GM19239 (cell line): ENCODE measurements around the gene PMP22.

Experiments used
- DNase-seq: peaks from one replicate; pipeline ENCODE4 v3.0.0; 2011; ENCODE audit warnings: low spot score; ENCODE audit not compliant: insufficient read length
- FAIRE-seq: peaks from 2 replicates; lab custom pipeline; 2011; peaks lifted over from hg19 to GRCh38; lab: Jason Lieb, UNC

The PMP22 gene

GRCh38 chr17:15265131-15265530, at the start of gene PMP22:
Gene PMP22, minus strand, starts transcription at chr17:15265326. Its CDS starts 4,599 bp downstream, at chr17:15260727.
- no peak for DNase-seq
- no peak for FAIRE-seq

- no peak for FAIRE-seq
- DNase-seq = no peak
Measured at GRCh38 chr17:15311996-15312395, 46.9 kb upstream of the PMP22 start.

- DNase-seq (no peak), FAIRE-seq (no peak)
Measured at GRCh38 chr17:15309793-15310192, 44.7 kb upstream of the PMP22 start.

GRCh38 chr17:15309236-15309635, 44.1 kb upstream of the PMP22 start:
- FAIRE-seq (no peak), DNase-seq (no peak)

DNA sequence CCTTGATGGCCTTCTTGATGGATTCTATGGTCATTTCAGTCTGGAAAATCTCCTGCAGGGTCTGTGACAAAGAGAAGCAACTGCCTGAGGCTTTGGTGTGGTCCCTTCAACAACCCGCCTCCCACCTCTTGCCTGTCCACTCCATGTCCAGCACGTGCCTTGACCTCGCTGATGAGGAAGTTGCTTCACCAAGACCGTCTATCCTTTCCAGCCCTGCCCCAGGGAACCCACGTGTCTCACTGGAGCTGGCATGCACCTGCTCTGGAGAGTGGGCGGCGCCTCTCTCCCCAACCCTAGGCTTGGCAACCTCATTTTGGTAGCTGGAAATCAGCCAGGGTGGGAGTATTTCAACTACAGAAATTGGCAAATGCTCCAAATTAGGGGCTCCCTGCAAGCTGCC, 43.6 kb upstream of the PMP22 start:
- FAIRE-seq (no peak), DNase-seq (no peak)

DNA sequence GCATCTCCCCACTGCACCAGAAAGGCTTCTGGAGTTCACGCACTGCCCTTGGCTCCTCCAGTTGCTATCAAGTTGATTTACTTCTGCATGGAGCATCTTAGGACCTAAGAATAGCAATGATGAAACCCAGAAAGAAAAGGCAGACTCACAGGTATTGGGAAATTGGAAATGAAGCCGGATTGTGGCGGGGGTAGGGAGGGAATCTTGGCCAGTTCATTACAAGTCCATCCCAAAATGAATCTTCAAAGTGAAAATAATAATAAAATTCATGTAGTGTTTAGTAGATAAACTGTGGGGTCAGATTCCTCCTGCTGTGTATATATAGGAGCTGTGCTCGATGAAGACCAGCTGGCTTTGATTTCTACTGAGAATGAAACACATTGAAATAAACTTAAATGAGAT, 42.6 kb upstream of the PMP22 start:
- FAIRE-seq = no peak

DNA sequence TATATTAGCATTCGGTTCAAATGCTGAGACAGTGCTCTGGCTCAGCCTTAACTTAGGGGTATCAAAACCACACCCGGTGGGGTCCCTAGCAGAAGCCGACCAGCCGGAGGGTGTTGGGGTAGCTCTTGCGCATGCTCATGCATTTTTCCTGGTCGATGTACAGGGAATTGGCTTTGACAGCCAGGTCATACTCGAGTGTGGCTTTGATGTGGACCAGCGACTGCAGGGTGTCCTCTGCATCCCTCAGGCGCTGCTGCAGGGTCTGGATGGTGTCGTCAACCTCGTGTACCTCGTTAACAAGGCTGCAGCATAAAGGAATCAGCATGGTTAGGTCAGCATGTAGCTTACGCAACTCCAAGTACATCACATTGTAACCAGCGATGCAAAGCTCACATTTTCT, 38.7 kb upstream of the PMP22 start:
- DNase-seq = no peak
- no peak for FAIRE-seq

More for the DNA sequence above, 42.6 kb upstream of the PMP22 start:
- no peak for DNase-seq

DNA sequence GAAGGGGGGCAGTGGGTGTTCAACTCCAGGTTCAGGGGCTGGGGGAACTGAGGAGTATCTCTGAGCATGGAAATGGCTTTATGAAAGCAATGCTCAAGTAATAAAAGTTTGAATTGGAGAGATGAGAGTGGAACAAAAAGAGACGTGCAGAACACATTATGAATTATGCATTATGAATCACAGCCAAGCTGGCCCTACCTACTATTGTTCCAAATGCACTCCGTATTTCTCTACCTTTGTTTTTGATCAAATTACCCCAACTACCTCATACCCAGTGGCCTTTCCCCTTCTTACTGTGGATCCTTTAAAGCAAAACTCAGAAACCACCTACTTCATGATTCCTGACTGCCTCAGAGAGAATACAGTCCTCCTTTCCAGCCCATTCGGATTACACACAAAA, 38.1 kb upstream of the PMP22 start:
- FAIRE-seq (no peak), DNase-seq (no peak)

DNA sequence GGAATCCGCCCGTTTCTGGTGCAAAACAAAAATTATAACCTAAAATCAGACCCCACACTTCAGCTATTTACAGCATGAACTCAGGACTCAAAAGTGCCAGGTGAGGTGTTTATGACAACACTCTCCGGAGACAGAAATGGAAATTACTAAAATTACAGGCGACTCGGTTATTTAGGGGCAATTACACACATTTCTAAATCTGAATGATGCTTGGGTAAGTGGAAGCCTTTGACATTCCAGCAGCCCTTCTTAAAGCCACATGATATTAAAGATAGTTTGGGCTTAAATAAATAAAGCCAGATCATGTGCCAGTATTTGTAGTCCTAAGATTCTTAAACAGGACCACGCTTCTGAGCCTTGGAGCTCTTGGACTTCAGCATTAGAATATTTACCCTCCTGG, 36.7 kb upstream of the PMP22 start:
- FAIRE-seq (no peak), DNase-seq (no peak)

DNA sequence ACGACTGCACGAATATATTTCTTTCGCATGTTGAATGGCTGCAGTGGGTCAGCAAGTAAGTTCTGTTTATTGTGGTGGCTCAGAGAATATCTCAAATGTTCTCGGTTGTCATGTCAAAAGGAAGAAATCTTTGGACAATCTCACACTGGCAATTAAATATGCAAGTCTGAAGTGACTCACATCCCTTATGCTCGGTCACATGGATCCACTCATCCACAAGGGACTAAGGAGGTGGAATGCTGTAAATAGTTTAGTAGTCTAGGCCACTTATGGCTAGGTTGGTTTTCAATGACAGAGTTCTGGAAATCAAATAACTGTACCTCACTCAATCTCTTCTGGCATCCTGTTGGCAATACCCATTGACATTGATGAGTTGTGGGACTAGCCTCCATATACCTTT, 33.0 kb upstream of the PMP22 start:
- FAIRE-seq = no peak

GRCh38 chr17:15293558-15293957, 28.4 kb upstream of the PMP22 start:
- no peak for DNase-seq
- no peak for FAIRE-seq

More for the DNA sequence above, 33.0 kb upstream of the PMP22 start:
- DNase-seq = no peak

- FAIRE-seq (no peak), DNase-seq (no peak)
Measured at GRCh38 chr17:15291674-15292361, 26.7 kb upstream of the PMP22 start.

DNA sequence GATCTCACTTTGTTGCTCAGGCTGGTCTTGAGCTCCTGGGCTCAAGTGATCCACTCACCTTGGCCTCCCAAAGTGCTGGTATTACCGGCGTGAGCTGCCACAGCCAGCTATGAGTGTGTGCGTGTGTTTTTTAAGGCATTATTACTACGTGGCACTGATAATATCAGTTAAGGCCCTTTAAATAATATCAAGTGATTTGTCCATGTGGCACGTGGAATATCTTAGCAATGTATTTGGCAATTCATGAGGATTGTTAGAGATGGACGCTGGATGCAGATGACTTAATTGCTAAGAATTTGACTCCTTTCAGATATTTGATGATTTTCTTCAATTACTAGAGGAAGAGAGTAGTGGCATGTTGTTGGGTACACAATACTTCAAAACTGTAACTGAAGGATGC, 25.5 kb upstream of the PMP22 start:
- DNase-seq = no peak
- no peak for FAIRE-seq

DNA sequence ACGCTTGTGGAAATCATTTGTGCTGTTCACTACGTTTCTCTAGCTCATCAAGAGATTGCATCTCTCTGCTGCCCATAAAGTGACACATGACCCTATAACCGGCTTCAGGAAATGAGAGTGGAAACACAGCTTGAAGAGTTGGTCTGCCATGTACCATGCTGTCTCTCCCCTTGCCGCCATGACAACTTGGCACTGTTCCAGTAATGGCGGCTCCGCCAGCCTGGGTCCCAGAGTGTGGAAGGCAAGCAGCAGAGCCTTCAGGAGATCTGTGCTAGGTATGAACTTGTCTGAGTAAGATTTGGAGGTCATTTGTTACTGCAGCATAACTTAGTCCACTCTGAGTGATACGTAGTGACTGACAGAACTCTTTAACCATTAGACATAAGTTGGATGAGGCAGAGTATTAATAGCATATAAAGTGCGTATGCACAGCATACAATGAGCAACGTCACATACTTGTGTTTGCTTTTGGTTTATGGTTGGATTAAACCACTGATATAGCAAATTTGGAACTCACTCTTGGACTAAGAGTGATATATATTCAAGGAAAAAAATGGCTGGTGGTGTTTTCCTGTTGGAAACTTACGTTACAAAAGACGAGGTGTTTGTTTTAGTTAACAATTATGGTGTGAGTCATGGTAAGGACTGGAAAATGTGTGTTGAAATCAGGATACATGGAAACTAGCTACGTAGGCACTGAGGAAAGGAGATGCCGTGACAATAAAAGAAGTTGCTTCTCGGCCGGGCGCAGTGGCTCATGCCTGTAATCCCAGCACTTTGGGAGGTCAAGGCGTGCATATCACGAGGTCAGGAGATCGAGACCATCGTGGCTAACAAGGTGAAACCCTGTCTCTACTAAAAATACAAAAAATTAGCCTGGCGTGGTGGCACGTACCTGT, 24.4 kb upstream of the PMP22 start:
- DNase-seq (no peak), FAIRE-seq (no peak)

GRCh38 chr17:15288859-15289258, 23.7 kb upstream of the PMP22 start:
- FAIRE-seq = no peak
- no peak for DNase-seq

GRCh38 chr17:15287538-15288267, 22.6 kb upstream of the PMP22 start:
- FAIRE-seq (no peak), DNase-seq (no peak)

DNA sequence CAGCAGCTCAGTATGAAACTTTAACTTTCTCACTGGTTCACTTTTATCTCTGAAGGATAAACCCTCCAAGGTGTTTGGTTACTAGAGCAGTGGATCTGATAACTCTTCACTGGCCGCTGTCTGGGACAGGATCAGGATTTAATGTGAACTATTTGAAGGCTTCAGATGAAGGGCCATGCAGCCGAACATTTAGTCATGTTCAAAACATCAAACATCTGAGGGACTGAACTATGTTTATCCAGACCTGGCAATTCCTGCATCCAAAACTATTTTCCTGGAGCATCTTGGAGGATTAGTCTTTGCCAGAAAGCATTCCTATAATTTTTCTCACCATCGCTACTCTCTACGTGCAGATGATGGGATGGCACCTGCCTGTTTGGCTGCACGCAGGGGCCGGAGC, 20.3 kb upstream of the PMP22 start:
- FAIRE-seq (no peak), DNase-seq (no peak)

DNA sequence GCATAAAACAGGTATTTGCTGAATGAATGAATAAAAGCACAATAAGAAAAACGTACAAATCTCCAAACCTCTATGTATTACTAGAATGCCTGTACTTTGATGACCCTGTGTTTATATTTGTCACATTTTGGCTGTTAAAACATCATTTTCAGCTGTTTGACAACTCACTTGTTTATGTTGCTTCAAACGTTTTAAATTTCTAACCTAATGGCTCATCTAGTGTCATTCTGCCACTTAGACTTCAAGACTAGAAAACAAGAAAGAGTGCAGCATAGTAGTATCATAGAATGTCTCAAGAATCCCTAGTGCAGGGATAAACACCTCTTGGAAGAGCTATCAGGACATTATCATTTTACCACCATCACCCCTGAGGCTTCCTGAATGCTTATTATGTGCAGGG, 19.4 kb upstream of the PMP22 start:
- no peak for FAIRE-seq
- DNase-seq = no peak

DNA sequence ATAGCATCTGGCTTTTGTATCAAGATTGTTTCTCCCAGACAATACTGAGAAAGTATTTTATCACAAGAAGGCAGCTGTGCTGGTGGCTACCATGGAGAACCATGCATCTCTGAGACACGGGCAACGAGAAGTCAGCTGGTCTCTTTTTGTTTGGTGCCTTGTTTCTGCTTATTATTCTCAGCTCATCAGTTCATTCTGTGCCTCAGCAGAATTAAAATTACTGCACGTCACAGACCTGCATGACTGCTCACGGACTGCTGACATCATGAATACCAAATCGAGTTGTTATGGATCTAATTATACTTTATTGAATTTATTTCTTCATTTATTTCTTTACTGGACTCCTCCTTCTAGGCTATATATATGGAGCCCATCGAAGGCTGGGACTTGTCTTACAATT, 19.0 kb upstream of the PMP22 start:
- DNase-seq (no peak), FAIRE-seq (no peak)

DNA sequence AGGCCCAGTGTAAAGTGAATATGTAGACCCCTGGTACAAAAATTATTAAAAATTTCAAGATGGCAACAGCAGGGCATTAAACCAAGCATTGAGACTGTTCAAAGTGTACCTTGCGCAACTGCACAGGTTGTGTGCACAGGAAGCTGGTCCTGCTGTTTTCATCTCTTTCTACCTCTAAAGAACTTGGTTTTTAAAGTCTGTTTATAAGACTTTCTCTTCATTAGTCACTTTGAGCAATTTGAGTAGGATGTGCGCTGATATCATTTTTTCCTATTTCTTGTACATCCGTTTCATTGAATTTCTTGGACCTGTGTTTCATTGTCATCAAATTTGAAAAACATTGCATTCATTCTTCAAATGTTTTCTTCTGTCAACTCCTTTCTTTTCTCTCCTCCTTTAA, 16.8 kb upstream of the PMP22 start:
- FAIRE-seq (no peak), DNase-seq (no peak)

GRCh38 chr17:15278924-15279477, 13.9 kb upstream of the PMP22 start:
- no peak for DNase-seq
- FAIRE-seq = no peak
